ENCODE results near the gene AJM1. TPM values are rescaled to one million over a fixed set of nuclear protein-coding genes. Genes with fewer than 3 reads are reported as not detected.
A peak's percentile ranks its signal among the peaks of the same experiment; 100 is the strongest.

AJM1 gene
- total and polyA plus RNA-seq, 2 of the 8 experiments (the other 6 are each of a cell fraction or from before 2014, with no cell fraction given): 0.12 to 0.97 TPM

DNA sequence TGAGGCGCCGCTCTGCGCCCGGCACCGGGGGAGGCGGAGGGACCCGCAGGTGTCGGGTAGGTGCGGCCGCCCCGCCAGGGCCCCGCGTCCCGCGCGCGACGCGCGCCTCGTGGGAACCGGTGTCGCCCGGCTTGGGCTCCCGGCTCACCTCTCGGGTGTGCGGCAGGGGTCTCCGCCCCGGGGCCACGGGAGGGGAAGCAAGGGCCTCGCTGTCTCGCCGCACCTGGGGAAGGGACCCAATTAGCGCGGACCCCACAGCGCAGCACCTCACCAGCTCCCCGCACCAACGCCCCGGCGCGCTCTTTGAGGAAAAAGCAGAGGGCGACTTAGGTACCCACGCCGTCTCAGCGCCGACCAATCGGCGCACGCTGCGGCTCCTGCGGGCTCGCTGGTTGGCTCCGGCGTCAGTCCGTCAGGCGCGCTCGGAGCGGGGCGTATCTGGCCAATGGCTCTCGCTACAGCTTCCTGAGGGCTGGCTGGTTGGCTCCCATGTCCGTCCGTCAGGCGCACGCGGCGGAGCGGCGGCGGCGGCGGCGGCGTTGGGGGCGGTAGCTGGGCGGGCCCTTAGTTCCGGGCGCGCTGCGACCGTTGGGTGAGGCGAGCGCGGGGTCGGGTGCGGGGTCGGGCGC lies 43.8 kb downstream of the AJM1 start, which contains the start of gene TRAF2 (continued):
- TF ChIP-seq CHD7 (IDR thresholded peaks at IDR 0.05; ENCODE audit: insufficient replicate concordance, low read length) (no peak), NRF1 (IDR thresholded peaks at IDR 0.05; ENCODE audit: low read depth, low read length) (no peak), SP2 (IDR thresholded peaks at IDR 0.05; ENCODE audit: low read length) (peak; percentile 98), CEBPB (IDR thresholded peaks at IDR 0.05; ENCODE audit: low read depth, low read length) (no peak), RBBP5 (IDR thresholded peaks at IDR 0.05; ENCODE audit: borderline replicate concordance, low read depth, low read length) (no peak), POLR2AphosphoS5 (IDR thresholded peaks at IDR 0.05; ENCODE audit: low read depth, low read length) (peak; percentile 78), TBP (IDR thresholded peaks at IDR 0.05; ENCODE audit: low read depth, low read length) (peak; percentile 59), RXRA (IDR thresholded peaks at IDR 0.05; ENCODE audit: insufficient read depth, low read depth, low read length) (no peak), GABPA (IDR thresholded peaks at IDR 0.05; ENCODE audit: borderline replicate concordance, insufficient read depth, low read length) (peak; percentile 19; the same call in 1 of the 2 replicates), SIN3A (conservative IDR thresholded peaks at IDR 0.05 in 1 of 2, IDR thresholded peaks at IDR 0.05 in 1 of 2; ENCODE audit: low read depth in 1 of 2, low read length in 2 of 2) (0 out of 4 replicates have a peak, but pooled peaks of 1 of the 2 experiments have one; percentile 58)

Data from H1 (cell line).